GM12891 (cell line): ENCODE measurements around the gene CHCHD6.

Experiments
- DNase-seq: peaks from one replicate; pipeline ENCODE4 v3.0.0; 2011; ENCODE audit warnings: low spot score; ENCODE audit not compliant: insufficient read length
- FAIRE-seq: peaks from 2 replicates; lab custom pipeline; 2011; peaks lifted over from hg19 to GRCh38; lab: Jason Lieb, UNC
- PAX5 ChIP-seq: IDR thresholded peaks from 2 replicates; pipeline ENCODE4 v1.6.1; 2011; ENCODE audit warnings: low read length, moderate library complexity, mild to moderate bottlenecking; ENCODE audit not compliant: insufficient read depth, severe bottlenecking
- POLR2A ChIP-seq: IDR thresholded peaks from 2 replicates; pipeline ENCODE4 v1.6.1; 2011; ENCODE audit warnings: low read depth, low read length, control low read depth
- POLR2AphosphoS5 ChIP-seq: IDR thresholded peaks from 2 replicates; pipeline ENCODE4 v1.6.1; 2011; ENCODE audit warnings: low read depth, low read length, control low read depth
- POU2F2 ChIP-seq: IDR thresholded peaks from 2 replicates; pipeline ENCODE4 v1.6.1; 2011; ENCODE audit warnings: low read depth, mild to moderate bottlenecking, control low read depth, low read length, moderate library complexity
- SPI1 ChIP-seq: IDR thresholded peaks from 2 replicates; pipeline ENCODE4 v1.6.1; 2011; ENCODE audit warnings: low read depth, low read length, control low read depth
- TAF1 ChIP-seq: IDR thresholded peaks from 2 replicates; pipeline ENCODE4 v1.6.1; 2011; ENCODE audit warnings: low read depth, low read length, control low read depth

The CHCHD6 gene

GRCh38 chr3:126680667-126681055 lies 23.4 kb upstream of the CHCHD6 start:
- FAIRE-seq = no peak

DNA sequence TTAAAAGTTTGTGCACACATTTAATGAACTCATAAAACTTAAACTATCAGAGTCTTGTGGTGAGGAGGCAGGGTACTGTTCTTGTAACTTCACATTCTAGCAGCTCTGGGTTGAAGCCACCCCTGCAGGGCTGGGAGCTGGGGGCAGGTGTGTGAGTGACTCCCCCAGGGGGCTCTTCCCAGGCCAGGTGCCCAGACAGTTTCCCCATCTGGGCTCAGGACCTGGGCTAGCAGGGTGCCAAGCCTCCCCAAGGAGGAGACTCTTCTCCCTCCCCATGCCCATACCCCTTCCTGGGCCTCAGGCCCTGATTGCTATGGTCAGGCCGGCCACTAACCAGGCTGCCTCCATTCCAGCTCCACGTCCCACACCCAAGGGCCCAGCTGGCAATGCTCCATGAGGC lies 22.0 kb upstream of the CHCHD6 start:
- DNase-seq = no peak
- FAIRE-seq = no peak
- TF ChIP-seq POLR2A (no peak), POU2F2 (no peak), PAX5 (no peak), POLR2AphosphoS5 (no peak)

More at GRCh38 chr3:126680667-126681055, 23.4 kb upstream of the CHCHD6 start:
- TF ChIP-seq POLR2AphosphoS5 = no peak
- TF ChIP-seq SPI1 = no peak
- no peak for TF ChIP-seq PAX5
- no peak for DNase-seq

DNA sequence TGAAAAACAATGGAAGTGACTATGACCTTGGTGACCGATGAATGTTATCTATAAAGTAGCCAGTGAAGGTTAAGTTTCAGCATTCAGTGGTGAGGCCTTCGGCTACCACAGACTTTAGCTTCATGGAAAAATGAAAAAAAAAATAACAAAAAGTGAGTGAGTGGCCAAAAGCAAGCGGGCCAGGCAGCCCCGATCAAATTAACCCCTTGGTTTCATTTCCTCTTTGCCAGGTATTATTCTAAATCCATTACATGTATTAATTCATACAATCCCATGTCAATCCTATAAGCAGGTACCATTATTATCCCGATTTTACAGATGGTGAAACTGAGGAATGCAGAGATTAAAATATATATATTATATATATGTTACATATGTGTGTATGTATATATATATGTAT lies 21.0 kb upstream of the CHCHD6 start:
- FAIRE-seq (no peak), DNase-seq (no peak)
- no peak for TF ChIP-seq POLR2A
- peak; percentile 71 for TF ChIP-seq SPI1
- TF ChIP-seq POU2F2 = no peak
- no peak for TF ChIP-seq POLR2AphosphoS5
- TF ChIP-seq PAX5 = no peak
- no peak for TF ChIP-seq TAF1

GRCh38 chr3:126684218-126684751 lies 19.8 kb upstream of the CHCHD6 start:
- DNase-seq (no peak), FAIRE-seq (no peak)
- no peak for TF ChIP-seq SPI1
- no peak for TF ChIP-seq POLR2AphosphoS5
- no peak for TF ChIP-seq POU2F2
- TF ChIP-seq PAX5 = no peak
- no peak for TF ChIP-seq POLR2A
- no peak for TF ChIP-seq TAF1

DNA sequence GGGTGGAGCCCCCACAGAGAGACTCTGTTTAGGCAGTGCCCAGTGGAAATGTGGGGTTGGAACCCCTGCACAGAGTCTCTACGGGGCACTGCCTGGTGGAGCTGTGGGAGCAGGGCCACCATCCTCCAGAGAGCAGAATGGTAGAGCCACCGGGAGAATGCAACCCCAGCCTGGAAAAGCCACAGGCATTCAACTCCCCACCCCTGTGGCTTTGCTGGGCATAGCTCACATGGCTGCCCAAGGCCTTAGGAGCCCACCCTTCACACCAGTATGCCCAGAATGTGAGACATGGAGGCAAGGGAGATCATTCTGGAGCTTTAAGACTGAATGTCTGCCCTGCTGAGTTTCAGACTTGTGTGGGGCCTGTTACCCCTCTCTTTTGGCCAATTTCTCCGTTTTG lies 19.0 kb upstream of the CHCHD6 start:
- DNase-seq (no peak), FAIRE-seq (no peak)
- TF ChIP-seq PAX5 = no peak
- no peak for TF ChIP-seq SPI1
- no peak for TF ChIP-seq POLR2AphosphoS5
- no peak for TF ChIP-seq TAF1
- TF ChIP-seq POLR2A = no peak
- TF ChIP-seq POU2F2 = no peak

DNA sequence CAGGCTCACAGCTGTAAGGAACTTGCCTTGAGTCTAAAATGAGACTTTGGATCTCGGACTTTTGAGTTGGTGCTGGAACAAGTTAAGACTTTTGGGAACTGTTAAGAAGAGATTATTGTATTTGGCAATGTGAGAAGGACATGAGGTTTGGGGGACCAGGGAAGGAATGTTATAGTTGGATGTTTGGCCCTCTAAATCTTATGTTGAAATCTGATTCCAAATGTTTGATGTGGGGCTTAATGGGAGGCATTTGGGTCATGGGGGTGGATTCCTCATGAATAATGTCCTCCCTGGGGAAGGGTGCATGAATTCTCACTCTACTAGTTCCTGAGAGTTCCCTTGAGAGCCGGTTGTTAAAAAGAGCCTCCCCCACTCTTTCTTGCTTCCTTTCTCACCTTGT lies 18.5 kb upstream of the CHCHD6 start:
- no peak for TF ChIP-seq TAF1
- no peak for TF ChIP-seq PAX5
- no peak for TF ChIP-seq POLR2A
- no peak for TF ChIP-seq POLR2AphosphoS5
- TF ChIP-seq SPI1 = no peak
- TF ChIP-seq POU2F2 = no peak
- FAIRE-seq = no peak
- no peak for DNase-seq

GRCh38 chr3:126691765-126692164 lies 12.3 kb upstream of the CHCHD6 start:
- DNase-seq (no peak), FAIRE-seq (no peak)

DNA sequence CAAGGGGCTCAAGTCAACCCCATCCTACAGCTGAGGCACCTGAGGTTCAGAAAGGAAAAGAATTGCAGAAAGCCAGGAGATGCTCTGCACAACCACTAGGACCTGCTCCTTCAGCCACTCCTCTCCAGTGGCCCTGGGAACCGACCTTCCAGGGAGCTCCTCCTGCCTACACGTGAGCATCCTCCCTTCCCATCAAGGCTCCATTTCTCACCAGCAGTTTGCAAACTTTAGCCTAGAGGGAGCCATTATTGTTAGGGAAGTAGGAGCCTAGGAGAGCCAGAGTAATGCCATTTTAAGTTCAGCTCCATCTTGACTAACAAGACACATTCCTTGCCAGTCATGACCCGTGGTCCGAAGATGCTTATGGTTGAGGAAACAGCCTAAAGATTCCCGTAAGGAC lies 11.2 kb upstream of the CHCHD6 start:
- FAIRE-seq = no peak
- no peak for TF ChIP-seq POLR2A
- no peak for DNase-seq

More at GRCh38 chr3:126691765-126692164, 12.3 kb upstream of the CHCHD6 start:
- no peak for TF ChIP-seq PAX5

DNA sequence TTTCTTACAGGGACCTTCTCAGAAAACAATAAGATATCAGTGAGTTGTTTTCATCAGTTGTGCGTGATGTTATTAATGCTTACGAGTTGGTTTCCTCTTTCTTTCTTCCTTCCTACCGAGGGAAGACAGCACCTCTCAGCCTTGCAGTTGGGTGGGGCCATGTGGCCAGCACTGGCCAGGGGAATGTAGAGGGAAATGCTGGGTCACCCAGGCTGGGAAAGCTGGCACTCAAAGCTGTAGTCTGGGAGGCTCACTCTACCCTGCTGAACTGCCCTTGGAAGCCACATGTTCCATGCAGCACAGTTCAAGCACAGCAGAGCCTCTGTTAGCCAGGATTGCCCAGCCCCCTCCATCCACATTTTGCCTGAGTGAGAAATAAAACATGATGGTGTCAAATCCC lies 10.1 kb upstream of the CHCHD6 start:
- FAIRE-seq (no peak), DNase-seq (no peak)
- TF ChIP-seq POLR2AphosphoS5 (no peak), POLR2A (no peak), PAX5 (no peak), TAF1 (no peak), POU2F2 (no peak), SPI1 (no peak)

DNA sequence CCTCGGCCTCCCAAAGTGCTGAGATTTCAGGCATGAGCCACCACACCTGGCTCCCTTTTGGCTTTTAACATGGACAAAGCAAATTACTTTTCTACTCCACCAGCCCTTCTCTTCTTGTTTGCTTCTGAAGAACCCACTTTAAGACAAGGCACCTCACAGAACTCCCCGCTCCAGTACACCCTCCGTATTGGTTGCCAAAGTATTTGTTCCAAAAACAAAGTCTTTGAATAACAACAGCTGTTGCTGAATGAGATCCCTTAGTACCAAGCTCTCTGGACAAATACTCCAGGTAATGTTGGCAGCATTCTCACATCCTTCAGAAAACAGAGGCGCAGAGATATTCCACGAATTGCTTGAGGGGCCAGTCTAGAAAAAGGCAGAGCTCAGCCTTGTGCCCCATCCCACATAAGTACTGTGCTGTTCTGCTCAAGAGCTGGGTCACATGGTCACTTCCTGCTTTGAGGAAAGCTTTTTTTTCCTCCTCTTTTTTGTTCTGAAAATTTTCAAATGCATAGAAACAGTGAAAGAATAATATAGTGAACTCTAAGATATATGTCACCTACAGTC lies 7.3 kb upstream of the CHCHD6 start:
- TF ChIP-seq PAX5 (no peak), SPI1 (no peak), POLR2AphosphoS5 (no peak), POU2F2 (no peak)
- FAIRE-seq (no peak), DNase-seq (no peak)

DNA sequence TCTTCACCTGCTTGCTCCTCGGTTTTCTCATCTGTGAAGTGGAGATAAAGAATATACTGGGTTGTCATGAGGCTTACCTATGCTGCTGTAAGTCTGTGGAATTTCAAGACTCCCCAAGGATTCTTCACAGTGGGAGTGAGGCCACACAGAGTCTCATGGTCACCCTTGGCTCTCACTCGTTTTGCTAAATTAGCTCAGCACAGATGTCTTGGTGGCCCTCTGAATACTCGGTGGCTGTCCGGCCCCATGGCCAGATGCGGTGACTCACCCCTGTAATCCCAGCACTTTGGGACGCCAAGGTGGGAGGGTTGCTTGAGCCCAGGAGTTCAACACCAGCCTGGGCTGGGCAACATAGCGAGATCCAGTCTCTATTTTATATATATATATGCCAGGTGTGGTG lies 5.0 kb upstream of the CHCHD6 start:
- FAIRE-seq (no peak), DNase-seq (no peak)
- TF ChIP-seq POU2F2 (no peak), POLR2AphosphoS5 (no peak), SPI1 (no peak), TAF1 (no peak), PAX5 (no peak), POLR2A (no peak)
